GM23338 (cell line): Measurements from ENCODE around the gene MTR. TPM values are rescaled to one million over a fixed set of nuclear protein-coding genes. Genes with fewer than 3 reads are reported as not detected.

ENCODE experiments used
- ATAC-seq: fragments of 200-7000 bp; cut with Tn5 transposase; 3 replicates; pipeline ENCODE4 v1.9.1; 2020
- DNase-seq: peaks from one replicate; pipeline ENCODE4 v3.0.0-alpha.2; 2015; ENCODE audit warnings: low spot score
- H2AFZ ChIP-seq: fragments of 200-600 bp; sonication (generic); 2 replicates; pipeline ENCODE4 v1.8.0; 2016; ENCODE audit warnings: antibody characterized with exemption, mild to moderate bottlenecking, moderate library complexity
- H3F3A ChIP-seq: fragments of 200-600 bp; sonication (generic); replicated peaks from 2 replicates; pipeline ENCODE4 v1.8.0; 2017; ENCODE audit warnings: antibody characterized with exemption, mixed run types, low read depth
- H3K27ac ChIP-seq: fragments of 200-600 bp; sonication (generic); 2 replicates; pipeline ENCODE4 v1.6.1; 2016; ENCODE audit warnings: low read depth
- H3K27me3 ChIP-seq: fragments of 200-600 bp; sonication (generic); 2 replicates; pipeline ENCODE4 v1.8.0; 2016; ENCODE audit warnings: mild to moderate bottlenecking, mixed run types, moderate library complexity; ENCODE audit not compliant: insufficient read depth
- H3K36me3 ChIP-seq: fragments of 200-600 bp; sonication (generic); 2 replicates; pipeline ENCODE4 v1.8.0; 2016; ENCODE audit warnings: mild to moderate bottlenecking; ENCODE audit not compliant: insufficient read depth
- H3K4me1 ChIP-seq: fragments of 200-600 bp; sonication (generic); 2 replicates; pipeline ENCODE4 v1.8.0; 2016; ENCODE audit warnings: mild to moderate bottlenecking, moderate library complexity; ENCODE audit not compliant: insufficient read depth
- H3K4me2 ChIP-seq: fragments of 200-600 bp; sonication (generic); 2 replicates; pipeline ENCODE4 v1.7.1; 2017; ENCODE audit warnings: mixed run types
- H3K4me3 ChIP-seq: fragments of 200-600 bp; sonication (generic); 2 replicates; pipeline ENCODE4 v1.6.1; 2016; ENCODE audit warnings: mixed run types
- H3K79me2 ChIP-seq: fragments of 200-600 bp; sonication (generic); replicated peaks from 2 replicates; pipeline ENCODE4 v1.8.0; 2017; ENCODE audit warnings: mild to moderate bottlenecking; ENCODE audit not compliant: insufficient read depth
- H3K9me2 ChIP-seq: fragments of 200-600 bp; sonication (generic); 2 replicates; pipeline ENCODE4 v1.8.0; 2017; ENCODE audit not compliant: insufficient read depth
- H4K20me1 ChIP-seq: fragments of 200-600 bp; sonication (generic); replicated peaks from 2 replicates; pipeline ENCODE4 v1.8.0; 2017; ENCODE audit warnings: mild to moderate bottlenecking; ENCODE audit not compliant: insufficient read depth
- H3K27ac Mint-ChIP-seq: 2 replicates; pipeline ENCODE4 v1.8.0; 2020; ENCODE audit warnings: inconsistent platforms, mild to moderate bottlenecking, moderate library complexity, mixed read lengths
- H3K27me3 Mint-ChIP-seq: 3 replicates; pipeline ENCODE4 v1.8.0; 2022; ENCODE audit warnings: low read depth, mild to moderate bottlenecking, moderate library complexity, mixed read lengths, inconsistent platforms; ENCODE audit not compliant: insufficient read depth, poor library complexity
- H3K36me3 Mint-ChIP-seq: 3 replicates; pipeline ENCODE4 v1.8.0; 2021; ENCODE audit warnings: low read depth, mild to moderate bottlenecking, inconsistent platforms, moderate library complexity, mixed read lengths
- H3K4me1 Mint-ChIP-seq: 3 replicates; pipeline ENCODE4 v1.8.0; 2020; ENCODE audit warnings: mild to moderate bottlenecking, inconsistent platforms, mixed read lengths
- H3K4me3 Mint-ChIP-seq: 3 replicates; pipeline ENCODE4 v1.8.0; 2021; ENCODE audit warnings: moderate library complexity, mild to moderate bottlenecking, inconsistent platforms, mixed read lengths
- H3K9me3 Mint-ChIP-seq: 3 replicates; pipeline ENCODE4 v1.8.0; 2020; ENCODE audit warnings: moderate library complexity, mild to moderate bottlenecking, inconsistent platforms, mixed read lengths
- POLR2AphosphoS5 ChIP-seq: IDR thresholded peaks from 2 replicates; pipeline ENCODE4 v1.6.1; 2016; ENCODE audit warnings: antibody characterized with exemption, low read depth
- STAT1 ChIP-seq: IDR thresholded peaks from one replicate; pipeline ENCODE4 v1.6.1; 2016; ENCODE audit warnings: antibody characterized with exemption; ENCODE audit not compliant: unreplicated experiment
- polyA plus RNA-seq: library from polyadenylated mRNA; unstranded; fragments of >200 nt; fragmentation: Nextera tagmentation; extraction: Ambion mirVana; gene quantifications from 2 replicates; pipeline ENCODE4 v1.2.1, GENCODE V29; 2016
- total RNA-seq: library from RNA; depleted of rRNA; stranded (reverse); fragments of >200 nt; shearing (Covaris generic); gene quantifications from 2 replicates; pipeline ENCODE4 v1.2.3, GENCODE V29; 2014
- TF ChIP-seq, protein P1 (sequence below): fragments of 250-450 bp; sonication (Bioruptor Pico); IDR thresholded peaks from 2 replicates; pipeline ENCODE4 v1.5.0; 2020; ENCODE audit warnings: mild to moderate bottlenecking, moderate library complexity
- TF ChIP-seq, protein P2 (sequence below): IDR thresholded peaks from 2 replicates; pipeline ENCODE4 v1.6.1; 2016; ENCODE audit warnings: antibody characterized with exemption

Gene MTR
- total and polyA plus RNA-seq, 2 experiments from 2014 or later = 6.4 to 20.0 TPM

DNA sequence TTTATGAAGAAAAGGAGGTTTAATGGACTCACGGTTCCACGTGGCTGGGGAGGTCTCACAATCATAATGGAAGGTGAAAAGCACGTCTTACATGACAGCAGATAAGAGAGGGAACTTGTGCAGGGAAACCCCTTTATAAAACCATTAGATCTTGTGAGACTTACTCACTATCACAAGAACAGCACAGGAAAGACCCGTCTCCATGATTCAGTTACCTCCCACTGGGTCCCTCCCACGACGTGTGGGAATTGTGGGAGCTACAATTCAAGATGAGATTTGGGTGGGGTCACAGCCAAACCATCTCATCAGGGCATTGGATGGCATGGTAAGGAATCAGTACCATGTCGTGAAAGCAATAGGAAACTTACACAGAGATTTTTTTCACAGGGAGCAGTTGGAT lies 63.1 kb downstream of the MTR start (continued):
- TF ChIP-seq, protein P1, sequence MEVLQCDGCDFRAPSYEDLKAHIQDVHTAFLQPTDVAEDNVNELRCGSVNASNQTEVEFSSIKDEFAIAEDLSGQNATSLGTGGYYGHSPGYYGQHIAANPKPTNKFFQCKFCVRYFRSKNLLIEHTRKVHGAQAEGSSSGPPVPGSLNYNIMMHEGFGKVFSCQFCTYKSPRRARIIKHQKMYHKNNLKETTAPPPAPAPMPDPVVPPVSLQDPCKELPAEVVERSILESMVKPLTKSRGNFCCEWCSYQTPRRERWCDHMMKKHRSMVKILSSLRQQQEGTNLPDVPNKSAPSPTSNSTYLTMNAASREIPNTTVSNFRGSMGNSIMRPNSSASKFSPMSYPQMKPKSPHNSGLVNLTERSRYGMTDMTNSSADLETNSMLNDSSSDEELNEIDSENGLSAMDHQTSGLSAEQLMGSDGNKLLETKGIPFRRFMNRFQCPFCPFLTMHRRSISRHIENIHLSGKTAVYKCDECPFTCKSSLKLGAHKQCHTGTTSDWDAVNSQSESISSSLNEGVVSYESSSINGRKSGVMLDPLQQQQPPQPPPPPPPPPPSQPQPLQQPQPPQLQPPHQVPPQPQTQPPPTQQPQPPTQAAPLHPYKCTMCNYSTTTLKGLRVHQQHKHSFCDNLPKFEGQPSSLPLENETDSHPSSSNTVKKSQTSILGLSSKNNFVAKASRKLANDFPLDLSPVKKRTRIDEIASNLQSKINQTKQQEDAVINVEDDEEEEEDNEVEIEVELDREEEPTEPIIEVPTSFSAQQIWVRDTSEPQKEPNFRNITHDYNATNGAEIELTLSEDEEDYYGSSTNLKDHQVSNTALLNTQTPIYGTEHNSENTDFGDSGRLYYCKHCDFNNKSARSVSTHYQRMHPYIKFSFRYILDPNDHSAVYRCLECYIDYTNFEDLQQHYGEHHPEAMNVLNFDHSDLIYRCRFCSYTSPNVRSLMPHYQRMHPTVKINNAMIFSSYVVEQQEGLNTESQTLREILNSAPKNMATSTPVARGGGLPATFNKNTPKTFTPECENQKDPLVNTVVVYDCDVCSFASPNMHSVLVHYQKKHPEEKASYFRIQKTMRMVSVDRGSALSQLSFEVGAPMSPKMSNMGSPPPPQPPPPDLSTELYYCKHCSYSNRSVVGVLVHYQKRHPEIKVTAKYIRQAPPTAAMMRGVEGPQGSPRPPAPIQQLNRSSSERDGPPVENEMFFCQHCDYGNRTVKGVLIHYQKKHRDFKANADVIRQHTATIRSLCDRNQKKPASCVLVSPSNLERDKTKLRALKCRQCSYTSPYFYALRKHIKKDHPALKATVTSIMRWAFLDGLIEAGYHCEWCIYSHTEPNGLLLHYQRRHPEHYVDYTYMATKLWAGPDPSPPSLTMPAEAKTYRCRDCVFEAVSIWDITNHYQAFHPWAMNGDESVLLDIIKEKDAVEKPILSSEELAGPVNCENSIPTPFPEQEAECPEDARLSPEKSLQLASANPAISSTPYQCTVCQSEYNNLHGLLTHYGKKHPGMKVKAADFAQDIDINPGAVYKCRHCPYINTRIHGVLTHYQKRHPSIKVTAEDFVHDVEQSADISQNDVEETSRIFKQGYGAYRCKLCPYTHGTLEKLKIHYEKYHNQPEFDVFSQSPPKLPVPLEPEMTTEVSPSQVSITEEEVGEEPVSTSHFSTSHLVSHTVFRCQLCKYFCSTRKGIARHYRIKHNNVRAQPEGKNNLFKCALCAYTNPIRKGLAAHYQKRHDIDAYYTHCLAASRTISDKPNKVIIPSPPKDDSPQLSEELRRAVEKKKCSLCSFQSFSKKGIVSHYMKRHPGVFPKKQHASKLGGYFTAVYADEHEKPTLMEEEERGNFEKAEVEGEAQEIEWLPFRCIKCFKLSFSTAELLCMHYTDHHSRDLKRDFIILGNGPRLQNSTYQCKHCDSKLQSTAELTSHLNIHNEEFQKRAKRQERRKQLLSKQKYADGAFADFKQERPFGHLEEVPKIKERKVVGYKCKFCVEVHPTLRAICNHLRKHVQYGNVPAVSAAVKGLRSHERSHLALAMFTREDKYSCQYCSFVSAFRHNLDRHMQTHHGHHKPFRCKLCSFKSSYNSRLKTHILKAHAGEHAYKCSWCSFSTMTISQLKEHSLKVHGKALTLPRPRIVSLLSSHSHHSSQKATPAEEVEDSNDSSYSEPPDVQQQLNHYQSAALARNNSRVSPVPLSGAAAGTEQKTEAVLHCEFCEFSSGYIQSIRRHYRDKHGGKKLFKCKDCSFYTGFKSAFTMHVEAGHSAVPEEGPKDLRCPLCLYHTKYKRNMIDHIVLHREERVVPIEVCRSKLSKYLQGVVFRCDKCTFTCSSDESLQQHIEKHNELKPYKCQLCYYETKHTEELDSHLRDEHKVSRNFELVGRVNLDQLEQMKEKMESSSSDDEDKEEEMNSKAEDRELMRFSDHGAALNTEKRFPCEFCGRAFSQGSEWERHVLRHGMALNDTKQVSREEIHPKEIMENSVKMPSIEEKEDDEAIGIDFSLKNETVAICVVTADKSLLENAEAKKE = no peak
- TF ChIP-seq STAT1 = no peak
- TF ChIP-seq, protein P2, sequence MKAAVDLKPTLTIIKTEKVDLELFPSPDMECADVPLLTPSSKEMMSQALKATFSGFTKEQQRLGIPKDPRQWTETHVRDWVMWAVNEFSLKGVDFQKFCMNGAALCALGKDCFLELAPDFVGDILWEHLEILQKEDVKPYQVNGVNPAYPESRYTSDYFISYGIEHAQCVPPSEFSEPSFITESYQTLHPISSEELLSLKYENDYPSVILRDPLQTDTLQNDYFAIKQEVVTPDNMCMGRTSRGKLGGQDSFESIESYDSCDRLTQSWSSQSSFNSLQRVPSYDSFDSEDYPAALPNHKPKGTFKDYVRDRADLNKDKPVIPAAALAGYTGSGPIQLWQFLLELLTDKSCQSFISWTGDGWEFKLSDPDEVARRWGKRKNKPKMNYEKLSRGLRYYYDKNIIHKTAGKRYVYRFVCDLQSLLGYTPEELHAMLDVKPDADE = no peak

DNA sequence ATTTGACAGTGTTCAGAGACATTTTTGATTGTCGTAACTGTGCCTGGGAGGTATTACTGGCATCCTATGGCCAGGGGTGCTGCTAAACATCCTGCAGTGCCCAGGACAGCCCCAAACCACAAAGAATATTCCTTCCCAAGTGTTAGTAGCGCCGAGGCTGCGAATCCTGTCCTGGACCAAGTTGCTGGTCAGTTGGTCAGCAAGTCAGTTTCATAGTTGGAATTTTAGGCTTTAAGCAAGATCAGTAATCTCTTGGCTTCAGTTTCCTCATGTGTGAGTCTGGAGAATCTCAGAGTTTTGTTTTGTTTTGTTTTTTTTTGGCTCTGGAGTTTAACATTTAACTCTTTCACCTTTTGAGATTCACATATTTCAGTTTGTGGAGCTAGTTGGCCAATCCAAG lies 65.0 kb downstream of the MTR start:
- Histone ChIP-seq H2AFZ (no peak overlapping the region), H3K79me2 (no peaks in the 10 kb centered on the region), H3K9me2 (no peaks in the 10 kb centered on the region), H3K27ac (no peak overlapping the region), H4K20me1 (no peaks in the 10 kb centered on the region; the same call in 1 of the 2 replicates), H3K4me3 (no peak overlapping the region), H3K27me3 (no peaks in the 10 kb centered on the region), H3K4me1 (no peaks in the 10 kb centered on the region), H3F3A (no peaks in the 10 kb centered on the region), H3K4me2 (no peak overlapping the region), H3K36me3 (peaks cover 12% of the 10 kb centered on the region; the same call in 1 of the 2 replicates)
- ATAC-seq (no peak), DNase-seq (no peak)
- no peak for TF ChIP-seq POLR2AphosphoS5
- Mint-ChIP-seq H3K9me3 (no peaks in the 10 kb centered on the region; the same call in 2 of the 3 replicates), H3K27me3 (no peaks in the 10 kb centered on the region), H3K4me3 (no peak overlapping the region), H3K27ac (no peak overlapping the region), H3K4me1 (no peaks in the 10 kb centered on the region), H3K36me3 (peaks cover 40% of the 10 kb centered on the region)
